Body of pancreas (tissue), 4 donors: ENCODE results near the gene SIRPB2.

ENCODE experiments used
- POLR2A ChIP-seq, 3 donors: fragments of 450-650 bp; IDR thresholded peaks; one replicate each; pipeline ENCODE4 v1.6.1; 2016; ENCODE audit warnings: antibody characterized with exemption in 3 of 3, mild to moderate bottlenecking in 2 of 3
- TF ChIP-seq, protein P1 (sequence below), 7 experiments: fragments of 450-650 bp in 4 of 7; fragments of 200-600 bp in 3 of 7; sonication (generic) in 3 of 7; IDR thresholded peaks; one replicate each; pipeline ENCODE4 v1.5.1; 2016 to 2019; ENCODE audit warnings: antibody characterized with exemption in 7 of 7

- TF ChIP-seq, protein P1, sequence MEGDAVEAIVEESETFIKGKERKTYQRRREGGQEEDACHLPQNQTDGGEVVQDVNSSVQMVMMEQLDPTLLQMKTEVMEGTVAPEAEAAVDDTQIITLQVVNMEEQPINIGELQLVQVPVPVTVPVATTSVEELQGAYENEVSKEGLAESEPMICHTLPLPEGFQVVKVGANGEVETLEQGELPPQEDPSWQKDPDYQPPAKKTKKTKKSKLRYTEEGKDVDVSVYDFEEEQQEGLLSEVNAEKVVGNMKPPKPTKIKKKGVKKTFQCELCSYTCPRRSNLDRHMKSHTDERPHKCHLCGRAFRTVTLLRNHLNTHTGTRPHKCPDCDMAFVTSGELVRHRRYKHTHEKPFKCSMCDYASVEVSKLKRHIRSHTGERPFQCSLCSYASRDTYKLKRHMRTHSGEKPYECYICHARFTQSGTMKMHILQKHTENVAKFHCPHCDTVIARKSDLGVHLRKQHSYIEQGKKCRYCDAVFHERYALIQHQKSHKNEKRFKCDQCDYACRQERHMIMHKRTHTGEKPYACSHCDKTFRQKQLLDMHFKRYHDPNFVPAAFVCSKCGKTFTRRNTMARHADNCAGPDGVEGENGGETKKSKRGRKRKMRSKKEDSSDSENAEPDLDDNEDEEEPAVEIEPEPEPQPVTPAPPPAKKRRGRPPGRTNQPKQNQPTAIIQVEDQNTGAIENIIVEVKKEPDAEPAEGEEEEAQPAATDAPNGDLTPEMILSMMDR (IDR thresholded peaks at IDR 0.05): no peak
- TF ChIP-seq POLR2A (IDR thresholded peaks at IDR 0.05): no peak
Measured at GRCh38 chr20:1508574-1508973, 17.4 kb upstream of the SIRPB2 start.
